GM21360 (cell line): ENCODE results near the gene BNC2.

Experiments used
- ATAC-seq: cut with Tn5 transposase; IDR thresholded peaks from one replicate; pipeline ENCODE4 v1.9.1; 2021; ENCODE audit warnings: mild to moderate bottlenecking, moderate library complexity; ENCODE audit not compliant: unreplicated experiment

Gene BNC2

GRCh38 chr9:16616686-16617085 is 253.8 kb downstream of the BNC2 start:
- ATAC-seq: no peak

- ATAC-seq: no peak
Measured at GRCh38 chr9:16615451-16615850, 255.0 kb downstream of the BNC2 start.

- ATAC-seq: no peak
Measured at GRCh38 chr9:16613605-16614004, 256.9 kb downstream of the BNC2 start.

DNA sequence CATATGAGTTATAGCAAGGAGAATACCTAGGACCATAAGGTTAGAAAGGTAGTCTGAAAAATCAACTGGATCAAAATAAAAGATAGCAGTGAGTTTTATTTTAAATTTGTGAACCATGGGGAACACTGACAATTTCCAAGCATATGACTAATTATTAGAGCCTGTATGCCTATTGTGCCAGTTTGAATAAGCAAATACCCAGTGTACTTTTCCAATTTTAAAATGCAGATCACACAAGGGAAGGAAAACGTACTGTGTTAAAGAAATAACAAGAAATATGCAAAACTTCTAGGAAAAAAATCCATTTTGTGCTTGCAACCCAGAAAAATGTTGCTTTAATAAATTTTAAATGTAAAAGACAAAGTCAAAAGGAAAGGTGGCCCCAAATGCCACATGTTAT is 257.4 kb downstream of the BNC2 start:
- ATAC-seq: no peak

DNA sequence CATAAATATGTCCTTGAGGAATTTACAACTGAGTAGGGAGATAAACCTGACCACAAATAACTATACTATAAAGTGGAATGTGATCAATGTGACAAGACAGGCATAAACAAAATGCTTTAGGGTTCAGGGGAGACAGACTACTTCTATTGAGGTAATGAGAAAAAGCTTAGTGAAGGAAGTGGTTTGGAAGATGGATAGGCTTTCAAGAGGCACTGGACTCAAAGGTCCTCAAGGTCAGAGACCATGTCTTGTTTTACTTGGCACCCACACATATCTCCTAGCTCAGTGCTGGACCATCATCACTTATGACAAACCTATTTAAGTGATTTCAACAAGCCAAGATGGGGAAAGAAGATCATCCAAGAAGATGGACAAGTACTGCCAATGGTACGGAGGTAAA is 257.8 kb downstream of the BNC2 start:
- ATAC-seq: no peak

- no peak for ATAC-seq
Measured at GRCh38 chr9:16611983-16612382, 258.5 kb downstream of the BNC2 start.

GRCh38 chr9:16611001-16611400 is 259.5 kb downstream of the BNC2 start:
- ATAC-seq: no peak

GRCh38 chr9:16610538-16610937 is 259.9 kb downstream of the BNC2 start:
- no peak for ATAC-seq

DNA sequence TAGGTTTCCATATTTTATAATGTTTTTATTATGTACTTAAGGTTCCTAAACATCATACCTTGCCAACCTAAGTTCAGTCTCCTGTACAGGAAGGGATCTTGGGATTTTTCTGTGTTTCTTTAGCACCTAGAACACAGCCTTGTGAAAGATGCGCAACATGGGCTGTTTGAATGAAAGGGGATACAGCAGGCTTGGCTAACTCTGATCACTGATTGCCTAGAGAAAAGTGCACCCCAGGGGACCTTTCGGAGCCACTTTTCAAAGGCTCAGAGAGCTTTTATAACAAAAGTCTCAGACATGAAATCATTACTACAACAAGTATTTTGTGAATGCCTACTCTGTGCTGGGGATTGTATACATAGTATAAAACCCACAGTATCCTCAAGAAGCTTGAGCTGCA is 261.6 kb downstream of the BNC2 start:
- no peak for ATAC-seq

GRCh38 chr9:16602494-16602893 is 268.0 kb downstream of the BNC2 start:
- ATAC-seq: no peak

- ATAC-seq: no peak
Measured at GRCh38 chr9:16601991-16602390, 268.5 kb downstream of the BNC2 start.

- no peak for ATAC-seq
Measured at GRCh38 chr9:16598316-16598715, 272.2 kb downstream of the BNC2 start.

DNA sequence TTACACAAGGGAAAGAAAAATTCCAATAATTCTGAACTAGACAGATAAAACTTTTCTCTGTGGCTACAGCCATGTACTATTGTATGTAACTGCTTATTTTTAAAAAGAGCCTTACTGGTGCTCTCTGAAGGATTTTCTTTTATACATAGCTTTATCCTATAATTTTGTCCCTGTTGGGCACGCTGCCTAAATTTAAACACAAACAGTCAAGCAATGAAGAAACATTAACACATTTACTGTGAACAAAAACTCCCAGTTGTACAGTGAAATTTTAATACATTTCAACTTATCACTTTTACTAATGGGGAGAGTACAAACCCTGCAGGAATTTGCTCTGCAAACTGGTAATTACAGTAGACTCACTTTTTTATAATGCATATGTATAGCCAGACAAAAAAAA is 273.3 kb downstream of the BNC2 start:
- ATAC-seq: no peak

DNA sequence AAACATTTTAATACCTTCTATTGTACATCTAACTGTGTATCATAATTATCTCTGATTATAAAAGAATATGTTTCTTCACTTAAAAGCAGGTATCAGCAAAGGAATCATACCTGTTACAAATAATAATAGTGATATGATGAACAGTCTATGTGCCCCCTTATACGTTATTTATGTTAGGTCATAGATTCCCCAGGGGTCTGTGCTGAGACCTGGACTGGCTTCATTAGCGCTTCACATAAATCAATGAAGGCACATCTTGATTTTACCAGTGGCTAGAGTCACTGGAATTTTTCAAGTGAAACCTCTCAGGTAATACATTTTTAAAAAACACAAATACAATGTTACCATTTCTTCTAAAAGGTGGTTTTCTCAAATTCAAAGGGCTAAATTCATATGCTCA is 275.2 kb downstream of the BNC2 start:
- ATAC-seq: no peak

GRCh38 chr9:16594787-16595186 is 275.7 kb downstream of the BNC2 start:
- no peak for ATAC-seq

GRCh38 chr9:16593746-16594145 is 276.7 kb downstream of the BNC2 start:
- ATAC-seq: no peak

DNA sequence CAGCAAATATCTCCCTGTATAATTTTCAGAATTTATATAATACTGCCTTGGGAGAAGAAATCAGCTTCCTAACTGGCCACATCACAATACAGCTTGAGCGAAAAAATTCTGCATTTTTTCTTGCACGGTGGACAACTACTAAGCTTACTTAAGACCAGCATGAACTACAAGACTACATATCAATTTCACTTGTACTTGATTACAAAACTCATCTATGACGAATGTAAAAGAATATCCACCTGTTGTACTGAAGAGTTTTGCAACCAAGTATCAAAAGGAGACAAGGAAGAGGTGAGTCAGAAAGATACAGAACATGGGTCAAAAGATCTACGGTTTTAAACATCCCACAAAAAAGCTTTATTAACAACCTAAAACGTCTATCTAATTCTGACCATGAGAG is 279.4 kb downstream of the BNC2 start:
- ATAC-seq: no peak

- no peak for ATAC-seq
Measured at GRCh38 chr9:16585591-16585990, 284.9 kb downstream of the BNC2 start.

GRCh38 chr9:16579872-16580432 is 290.5 kb downstream of the BNC2 start:
- ATAC-seq: no peak

DNA sequence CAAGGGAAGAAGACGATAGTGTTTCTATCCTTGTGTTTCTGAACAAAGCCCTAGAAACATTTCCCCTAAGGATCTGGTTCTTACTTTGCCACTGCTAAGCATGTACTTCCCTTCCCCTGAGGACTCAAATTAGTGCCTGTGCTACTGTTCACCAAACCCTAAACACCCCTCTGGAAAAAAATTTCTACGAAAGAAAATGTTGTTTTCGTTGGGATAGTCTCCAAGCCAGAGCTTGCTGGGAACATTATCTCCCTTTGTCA is 294.6 kb downstream of the BNC2 start:
- no peak for ATAC-seq

DNA sequence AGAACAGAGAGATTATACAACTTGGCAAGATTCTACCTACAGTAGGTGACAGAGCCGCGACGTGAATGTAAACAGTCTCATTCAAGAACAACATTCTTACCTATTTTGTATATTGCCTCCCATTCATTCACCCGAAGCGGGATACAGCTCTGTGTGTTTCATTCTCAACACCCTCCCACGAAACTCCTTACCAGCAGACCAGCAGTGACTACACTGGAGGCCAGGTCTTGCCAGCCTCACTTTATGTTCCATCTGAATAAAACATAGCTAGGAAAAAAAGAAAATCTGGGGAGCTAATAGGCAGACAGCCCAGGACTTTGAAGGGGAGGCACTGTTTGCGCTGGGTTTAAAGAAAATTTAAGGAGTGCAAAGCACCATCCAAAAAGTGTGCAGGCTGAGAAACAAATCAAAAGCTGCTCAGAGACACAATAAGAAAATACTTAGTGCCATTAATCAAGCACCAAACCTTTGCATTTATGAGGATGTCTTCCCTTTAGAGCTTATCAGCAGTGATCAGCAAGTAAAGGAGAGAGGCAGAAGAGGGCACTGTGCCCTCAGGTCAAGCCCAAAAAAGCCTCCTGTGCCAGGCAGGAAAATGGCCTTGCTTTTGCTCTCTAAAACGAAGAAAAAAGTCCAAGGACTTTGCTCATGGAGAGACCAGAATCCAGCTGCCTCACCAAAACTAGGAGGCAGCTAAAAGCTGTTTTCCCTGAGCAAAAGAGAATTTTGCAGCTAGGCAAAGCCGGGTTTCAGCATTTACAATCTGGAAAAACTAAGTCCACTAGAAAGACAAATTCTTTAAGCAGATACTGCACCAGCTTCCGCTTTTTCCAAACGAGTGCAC is 295.1 kb downstream of the BNC2 start:
- ATAC-seq: no peak

DNA sequence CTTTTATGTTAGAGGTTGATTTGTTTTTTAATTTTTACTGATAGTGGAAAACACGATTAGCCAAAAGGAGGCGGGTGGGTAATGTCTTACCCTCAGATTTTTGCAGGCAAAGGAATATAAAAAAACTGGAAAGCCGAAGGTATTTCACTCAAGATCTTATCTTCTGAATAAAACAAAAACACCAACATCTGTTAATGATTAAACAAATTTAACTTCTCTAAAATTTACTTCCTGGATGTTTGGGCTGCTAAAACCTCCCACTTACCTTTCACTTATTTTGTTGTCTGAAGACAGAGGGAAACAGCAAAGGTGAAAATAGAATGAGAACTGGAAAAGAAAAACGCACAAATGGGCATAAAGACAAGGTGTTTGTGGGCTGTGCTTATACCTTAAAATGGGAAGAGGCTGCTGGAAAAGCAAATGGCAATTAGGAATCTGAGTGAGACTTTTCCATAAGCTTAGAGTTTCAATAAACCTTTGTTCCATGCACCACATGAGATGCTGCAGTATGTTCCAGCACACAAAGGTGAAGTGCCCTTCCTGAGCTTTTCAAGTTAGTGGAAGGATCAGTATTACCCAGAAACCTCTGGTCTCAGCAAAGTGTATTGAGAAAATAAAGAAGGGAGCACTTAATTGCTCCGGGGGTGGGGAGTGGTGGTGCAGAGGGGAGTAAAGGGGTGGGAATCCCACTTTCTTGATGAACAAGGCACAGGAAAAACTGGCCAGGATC is 298.3 kb downstream of the BNC2 start:
- no peak for ATAC-seq
